Measurements from ENCODE around the gene GALM.
A peak's percentile ranks its signal among the peaks of the same experiment; 100 is the strongest.

The GALM gene

GRCh38 chr2:38745267-38745666 is 79.4 kb downstream of the GALM start:
- DNase-seq (ENCODE audit: low spot score), result no peak
- TF ChIP-seq CTCF (IDR thresholded peaks at IDR 0.05; ENCODE audit: extremely low read depth, missing control alignments), result no peak

GRCh38 chr2:38747007-38747424 is 81.1 kb downstream of the GALM start:
- no peak for TF ChIP-seq CTCF (IDR thresholded peaks at IDR 0.05; ENCODE audit: extremely low read depth, missing control alignments)
- no peak for DNase-seq (ENCODE audit: low spot score)

DNA sequence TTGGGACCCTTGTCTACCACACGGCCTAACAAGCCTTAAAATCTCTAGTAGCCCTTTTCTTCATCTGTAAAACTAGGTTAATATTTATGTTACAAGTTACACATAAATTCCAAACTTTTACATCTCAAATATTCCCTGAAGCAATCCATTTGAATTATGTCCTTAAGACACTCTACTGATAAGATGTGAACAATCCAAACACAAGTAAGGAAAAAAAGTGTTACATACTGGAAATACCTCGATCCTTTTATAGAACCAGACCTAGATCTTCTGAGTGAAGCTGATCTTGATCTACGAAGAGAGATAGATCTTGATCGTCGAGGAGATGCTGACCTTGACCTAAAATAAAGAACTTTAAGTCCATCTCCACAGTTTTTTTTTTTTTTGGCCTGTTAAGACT is 81.9 kb downstream of the GALM start:
- no peak for DNase-seq (ENCODE audit: low spot score)
- TF ChIP-seq CTCF (IDR thresholded peaks at IDR 0.05; ENCODE audit: extremely low read depth, missing control alignments), result no peak

GRCh38 chr2:38748391-38748790 is 82.5 kb downstream of the GALM start:
- DNase-seq (ENCODE audit: low spot score), result no peak
- TF ChIP-seq CTCF (IDR thresholded peaks at IDR 0.05; ENCODE audit: extremely low read depth, missing control alignments), result no peak

DNA sequence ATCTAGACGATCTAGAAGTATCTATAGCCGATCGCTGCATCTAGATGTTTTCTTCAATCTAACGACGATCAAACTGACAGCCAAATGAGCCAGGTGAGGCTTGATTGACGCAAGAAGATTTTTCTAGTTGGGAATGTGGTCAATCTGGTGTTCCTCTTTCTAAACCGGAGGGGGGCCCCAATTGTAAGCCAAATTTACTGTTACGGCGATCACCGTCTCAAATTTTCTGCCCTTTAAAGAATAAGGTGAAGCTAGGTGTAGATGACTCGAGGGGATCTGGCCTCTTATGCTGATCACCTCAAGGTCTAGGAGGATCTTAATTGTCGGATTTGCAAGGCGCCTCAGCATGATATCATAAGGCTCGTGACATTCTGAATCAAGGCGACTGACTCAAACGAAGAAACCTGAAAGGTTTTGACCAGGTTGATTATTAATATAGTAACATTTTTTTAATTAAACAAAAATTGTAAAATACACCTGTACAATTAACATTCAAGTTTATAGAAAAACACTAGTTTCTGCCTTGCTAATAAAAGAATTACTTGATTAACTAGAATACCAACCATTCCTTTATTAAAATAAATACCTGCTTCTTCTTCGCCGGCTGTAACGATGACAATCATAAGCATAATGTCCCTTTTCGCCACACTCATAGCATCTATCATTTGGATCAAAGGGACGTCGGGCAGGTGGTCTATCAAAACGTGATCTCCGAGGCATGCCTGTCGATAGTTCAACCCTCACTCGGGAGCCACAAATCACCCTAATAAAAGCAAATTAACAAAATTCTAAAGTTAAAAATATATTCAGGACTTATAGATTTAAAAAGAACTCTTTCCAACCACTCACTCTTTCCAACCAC is 83.3 kb downstream of the GALM start:
- no peak for DNase-seq (ENCODE audit: low spot score)
- no peak for TF ChIP-seq CTCF (IDR thresholded peaks at IDR 0.05; ENCODE audit: extremely low read depth, missing control alignments)

GRCh38 chr2:38750011-38750890 is 84.3 kb downstream of the GALM start:
- no peak for TF ChIP-seq CTCF (IDR thresholded peaks at IDR 0.05; ENCODE audit: extremely low read depth, missing control alignments)
- peak; percentile 65 for DNase-seq (ENCODE audit: low spot score)
